ENCODE measurements around the gene PRRT2. TPM values are rescaled to one million over a fixed set of nuclear protein-coding genes. Genes with fewer than 3 reads are reported as not detected.
"Not testable (repeated sequence)": the region's sequence is repeated elsewhere in the genome, so short reads cannot be mapped to it uniquely, and the experiment has no call there.

PRRT2 gene
- total RNA-seq, 4 donors from 2014 or later: 10.0 to 28.4 (median 18.5) TPM

DNA sequence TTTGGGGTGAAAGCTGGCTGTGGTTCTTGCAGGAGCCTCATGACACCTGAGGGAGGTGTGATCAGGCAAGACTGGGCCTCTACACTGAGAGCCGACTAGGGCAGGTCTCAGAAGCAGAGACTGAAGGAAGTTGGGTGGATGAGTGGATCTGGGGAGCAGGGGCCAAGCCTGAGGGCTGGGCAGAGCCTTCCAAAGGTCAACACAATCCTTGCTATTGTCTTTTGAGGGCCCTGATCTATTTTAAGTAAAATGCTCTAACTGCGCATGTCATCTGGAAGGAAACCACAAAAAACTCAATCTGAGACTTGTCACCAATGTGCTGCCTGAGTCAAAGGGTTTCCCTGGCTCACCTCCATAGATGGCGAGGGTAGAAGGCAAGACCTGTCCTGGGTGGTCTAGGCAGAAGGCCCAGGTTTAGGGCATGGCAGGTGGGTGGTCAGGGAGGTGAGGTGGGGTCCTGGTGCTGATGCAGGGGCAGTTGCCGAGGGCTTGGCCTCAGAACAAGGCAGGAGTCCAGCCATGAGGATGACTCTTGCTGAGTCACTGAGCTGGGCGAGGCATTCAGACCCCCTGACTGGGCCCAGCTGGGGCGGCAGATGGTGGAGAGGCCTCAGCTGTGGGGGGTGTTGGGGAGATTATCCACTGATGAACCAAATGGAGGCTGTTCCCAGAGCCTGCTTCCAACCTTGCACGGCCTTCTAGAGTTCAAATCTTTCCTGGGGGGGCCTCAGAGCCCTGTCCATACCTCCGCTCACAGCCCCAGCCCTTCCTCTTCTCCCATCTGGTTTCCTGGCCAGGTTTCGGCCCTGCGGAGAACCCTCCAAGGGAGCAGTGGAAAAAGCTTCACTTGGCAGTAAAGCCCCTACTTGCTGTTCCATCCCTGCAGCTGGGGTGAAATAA is 13.4 kb downstream of the PRRT2 start:
- peaks cover 0 to 78% (median 50%) of the 10 kb centered on the region in 4 donors for H3K4me1 ChIP-seq
- no peaks in the 10 kb centered on the region for H3K27me3 ChIP-seq
- no peak for TF ChIP-seq POLR2A (IDR thresholded peaks at IDR 0.05)
- TF ChIP-seq, protein P1, sequence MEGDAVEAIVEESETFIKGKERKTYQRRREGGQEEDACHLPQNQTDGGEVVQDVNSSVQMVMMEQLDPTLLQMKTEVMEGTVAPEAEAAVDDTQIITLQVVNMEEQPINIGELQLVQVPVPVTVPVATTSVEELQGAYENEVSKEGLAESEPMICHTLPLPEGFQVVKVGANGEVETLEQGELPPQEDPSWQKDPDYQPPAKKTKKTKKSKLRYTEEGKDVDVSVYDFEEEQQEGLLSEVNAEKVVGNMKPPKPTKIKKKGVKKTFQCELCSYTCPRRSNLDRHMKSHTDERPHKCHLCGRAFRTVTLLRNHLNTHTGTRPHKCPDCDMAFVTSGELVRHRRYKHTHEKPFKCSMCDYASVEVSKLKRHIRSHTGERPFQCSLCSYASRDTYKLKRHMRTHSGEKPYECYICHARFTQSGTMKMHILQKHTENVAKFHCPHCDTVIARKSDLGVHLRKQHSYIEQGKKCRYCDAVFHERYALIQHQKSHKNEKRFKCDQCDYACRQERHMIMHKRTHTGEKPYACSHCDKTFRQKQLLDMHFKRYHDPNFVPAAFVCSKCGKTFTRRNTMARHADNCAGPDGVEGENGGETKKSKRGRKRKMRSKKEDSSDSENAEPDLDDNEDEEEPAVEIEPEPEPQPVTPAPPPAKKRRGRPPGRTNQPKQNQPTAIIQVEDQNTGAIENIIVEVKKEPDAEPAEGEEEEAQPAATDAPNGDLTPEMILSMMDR (IDR thresholded peaks at IDR 0.05): no peak
- TF ChIP-seq EP300 (IDR thresholded peaks at IDR 0.05): no peak
- H3K9me3 ChIP-seq: no peaks in the 10 kb centered on the region
- 53 to 59% methylated on average over 10 of the region's 10 CpGs for WGBS, 2 donors
- H3K4me3 ChIP-seq: no peak overlapping the region
- no peak for DNase-seq (ENCODE audit: low spot score in 2 of 2)
- H3K27ac ChIP-seq: peak overlapping the region in 3 of 4 donors; percentile 64 to 90 (median 84)
- peaks cover 0 to 8% (median 0%) of the 10 kb centered on the region in 3 donors for H3K36me3 ChIP-seq

DNA sequence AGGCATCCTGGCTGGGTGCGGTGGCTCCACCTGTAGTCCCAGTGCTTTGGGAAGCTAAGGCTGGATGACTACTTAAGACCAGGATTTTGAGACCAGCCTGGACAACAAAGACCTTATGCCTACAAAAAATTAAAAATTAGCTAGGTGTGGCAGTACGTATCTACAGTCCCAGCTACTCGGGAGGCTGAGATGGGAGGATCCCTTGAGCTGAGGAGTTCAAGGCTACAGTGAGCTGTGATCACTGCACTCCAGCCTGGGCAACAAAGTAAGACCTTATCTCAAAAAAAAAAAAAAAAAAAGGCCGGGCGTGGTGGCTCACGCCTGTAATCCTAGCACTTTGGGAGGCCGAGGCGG is 14.3 kb downstream of the PRRT2 start:
- Histone ChIP-seq H3K27ac (peak overlapping the region in 3 of 4 donors; percentile 64 to 90 (median 84)), H3K4me1 (peaks cover 0 to 73% (median 47%) of the 10 kb centered on the region in 4 donors)
- TF ChIP-seq POLR2A (IDR thresholded peaks at IDR 0.05) (no peak), EP300 (IDR thresholded peaks at IDR 0.05) (no peak)
- TF ChIP-seq, protein P1 (IDR thresholded peaks at IDR 0.05): no peak

DNA sequence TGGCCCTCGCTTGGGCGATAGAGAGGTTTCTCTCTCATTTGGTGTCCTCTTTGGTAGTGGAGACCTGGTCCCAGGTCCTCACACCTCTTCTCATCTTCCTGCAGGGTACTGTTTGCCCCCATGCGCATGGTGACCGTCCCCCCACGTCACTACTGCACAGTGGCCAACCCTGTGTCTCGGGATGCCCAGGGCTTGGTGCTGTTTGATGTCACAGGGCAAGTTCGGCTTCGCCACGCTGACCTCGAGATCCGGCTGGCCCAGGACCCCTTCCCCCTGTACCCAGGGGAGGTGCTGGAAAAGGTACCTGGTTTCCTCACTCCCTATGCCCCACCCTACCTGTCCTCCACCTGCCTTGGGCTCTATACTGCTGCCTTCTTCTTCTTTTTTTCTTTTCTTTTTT is 18.8 kb downstream of the PRRT2 start:
- H3K4me1 ChIP-seq: peaks cover 0 to 31% (median 8%) of the 10 kb centered on the region in 4 donors
- no peak for DNase-seq (ENCODE audit: low spot score in 2 of 2)
- no peak for TF ChIP-seq EP300 (IDR thresholded peaks at IDR 0.05)
- TF ChIP-seq, protein P1 (IDR thresholded peaks at IDR 0.05): no peak
- TF ChIP-seq POLR2A (IDR thresholded peaks at IDR 0.05): no peak
- no peak overlapping the region for H3K27ac ChIP-seq
- no peaks in the 10 kb centered on the region for H3K9me3 ChIP-seq
- H3K27me3 ChIP-seq: no peaks in the 10 kb centered on the region
- 88 to 92% methylated on average over 11 of the region's 11 CpGs for WGBS, 2 donors
- H3K4me3 ChIP-seq: no peak overlapping the region
- H3K36me3 ChIP-seq: peaks cover 3 to 60% (median 21%) of the 10 kb centered on the region in 3 donors

More for the DNA sequence above, 14.3 kb downstream of the PRRT2 start:
- WGBS, 2 donors: 85 to 87% methylated on average over 8 of the region's 8 CpGs
- no peak overlapping the region for H3K4me3 ChIP-seq
- H3K27me3 ChIP-seq: no peaks in the 10 kb centered on the region
- no peak for DNase-seq (ENCODE audit: low spot score in 2 of 2)
- H3K9me3 ChIP-seq: no peaks in the 10 kb centered on the region
- H3K36me3 ChIP-seq: peaks cover under 1 to 17% (median 3%) of the 10 kb centered on the region in 3 donors

DNA sequence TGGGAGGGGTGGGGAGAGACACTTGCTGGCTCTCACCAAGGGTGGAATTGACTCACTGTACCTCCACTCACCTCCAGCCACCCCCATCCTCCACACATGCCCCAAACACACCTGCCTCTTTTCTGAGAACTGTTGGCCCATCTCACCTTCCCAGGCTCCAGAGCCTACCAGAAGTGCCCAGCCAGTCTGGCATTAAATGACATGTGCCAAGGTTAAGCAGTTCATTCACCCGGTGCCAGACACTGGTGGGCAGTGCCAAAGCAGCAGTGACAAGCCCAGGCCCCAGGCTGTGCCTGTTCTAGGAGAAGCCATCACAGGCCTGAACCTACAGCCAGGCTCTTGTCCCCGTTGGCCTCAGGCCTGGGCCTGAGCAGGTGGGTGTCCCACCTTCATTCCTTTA is 19.5 kb downstream of the PRRT2 start:
- no peaks in the 10 kb centered on the region for H3K9me3 ChIP-seq
- DNase-seq (ENCODE audit: low spot score in 2 of 2): no peak
- TF ChIP-seq, protein P1 (IDR thresholded peaks at IDR 0.05): no peak
- no peak for TF ChIP-seq EP300 (IDR thresholded peaks at IDR 0.05)
- no peak for TF ChIP-seq POLR2A (IDR thresholded peaks at IDR 0.05)
- peaks cover 3 to 67% (median 21%) of the 10 kb centered on the region in 3 donors for H3K36me3 ChIP-seq
- no peak overlapping the region for H3K4me3 ChIP-seq
- H3K27me3 ChIP-seq: no peaks in the 10 kb centered on the region
- WGBS, 2 donors: 62 to 73% methylated on average over 2 of the region's 2 CpGs
- H3K27ac ChIP-seq: no peak overlapping the region
- H3K4me1 ChIP-seq: peaks cover 0 to 24% (median 4%) of the 10 kb centered on the region in 4 donors

DNA sequence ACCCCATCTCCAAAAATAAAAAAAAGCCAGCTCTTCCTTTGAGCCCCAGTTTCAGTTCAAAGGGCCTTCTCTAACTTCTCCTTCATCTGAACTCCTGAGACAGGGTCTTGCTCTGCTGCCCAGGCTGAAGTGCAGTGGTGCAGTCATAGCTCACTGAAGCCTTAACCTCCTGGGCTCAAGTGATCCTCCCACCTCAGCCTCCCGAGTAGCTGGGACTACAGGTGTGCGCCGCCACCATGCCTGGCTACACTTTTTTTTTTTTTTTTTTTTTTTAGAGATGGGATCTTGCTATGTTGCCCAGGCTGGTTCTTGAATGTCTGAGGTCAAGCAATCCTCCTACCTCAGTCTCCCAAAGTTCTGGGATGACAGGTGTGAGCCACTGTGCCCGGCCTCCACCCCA is 21.2 kb downstream of the PRRT2 start:
- H3K9me3 ChIP-seq: not testable (repeated sequence)

More for the DNA sequence above, 21.2 kb downstream of the PRRT2 start:
- DNase-seq (ENCODE audit: low spot score in 2 of 2); H3K4me3 ChIP-seq; H3K4me1 ChIP-seq; H3K27ac ChIP-seq; H3K27me3 ChIP-seq: not testable (repeated sequence)
- peaks cover 6 to 85% (median 21%) of the 10 kb centered on the region in 3 donors for H3K36me3 ChIP-seq
- 94 to 99% methylated on average over 4 of the region's 4 CpGs for WGBS, 2 donors
